ENCODE data around the gene ZMIZ1. TPM values are rescaled to one million over a fixed set of nuclear protein-coding genes. Genes with fewer than 3 reads are reported as not detected.

ZMIZ1 gene
- total and polyA plus RNA-seq, 2 donors from 2014 or later, result 14.2 to 97.6 TPM

DNA sequence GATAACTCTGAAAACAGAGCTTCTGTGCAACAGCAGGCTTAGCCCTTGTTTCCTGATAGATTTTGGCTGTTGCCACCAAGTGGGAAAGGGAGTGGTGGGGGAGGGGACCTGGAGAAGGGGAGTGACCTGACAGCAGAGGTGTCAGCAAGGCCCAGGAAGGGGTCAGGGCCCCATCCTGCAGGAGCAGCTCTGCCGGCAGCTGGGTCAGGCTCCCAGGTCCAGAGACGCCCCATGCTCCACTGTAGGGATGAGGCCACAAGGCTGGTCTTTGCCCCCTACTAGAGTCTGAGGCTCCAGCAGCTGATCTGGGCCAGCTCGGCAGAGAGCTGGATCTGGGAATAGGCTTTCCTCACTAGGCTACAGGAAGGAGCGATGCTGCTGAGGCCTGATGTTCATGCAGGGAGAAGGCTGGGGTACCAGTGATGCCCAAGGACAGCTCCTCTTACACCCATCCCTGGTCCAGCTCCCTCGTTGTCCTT is 44.0 kb upstream of the ZMIZ1 start:
- H3K27ac ChIP-seq (ENCODE audit: low read depth in 2 of 2, low read length in 2 of 2), result no peak overlapping the region
- H3K9me3 ChIP-seq (ENCODE audit: control insufficient read depth in 2 of 3, insufficient read depth in 1 of 3, low read length in 3 of 3), result no peaks in the 10 kb centered on the region
- H3K27me3 ChIP-seq (ENCODE audit: control insufficient read depth, insufficient read depth, low read length), result no peaks in the 10 kb centered on the region
- H3K4me1 ChIP-seq (ENCODE audit: control insufficient read depth in 2 of 3, insufficient read depth in 2 of 3, low read depth in 1 of 3, low read length in 3 of 3), result peaks cover 0 to 3% (median 0%) of the 10 kb centered on the region in 3 donors
- TF ChIP-seq, protein P1, sequence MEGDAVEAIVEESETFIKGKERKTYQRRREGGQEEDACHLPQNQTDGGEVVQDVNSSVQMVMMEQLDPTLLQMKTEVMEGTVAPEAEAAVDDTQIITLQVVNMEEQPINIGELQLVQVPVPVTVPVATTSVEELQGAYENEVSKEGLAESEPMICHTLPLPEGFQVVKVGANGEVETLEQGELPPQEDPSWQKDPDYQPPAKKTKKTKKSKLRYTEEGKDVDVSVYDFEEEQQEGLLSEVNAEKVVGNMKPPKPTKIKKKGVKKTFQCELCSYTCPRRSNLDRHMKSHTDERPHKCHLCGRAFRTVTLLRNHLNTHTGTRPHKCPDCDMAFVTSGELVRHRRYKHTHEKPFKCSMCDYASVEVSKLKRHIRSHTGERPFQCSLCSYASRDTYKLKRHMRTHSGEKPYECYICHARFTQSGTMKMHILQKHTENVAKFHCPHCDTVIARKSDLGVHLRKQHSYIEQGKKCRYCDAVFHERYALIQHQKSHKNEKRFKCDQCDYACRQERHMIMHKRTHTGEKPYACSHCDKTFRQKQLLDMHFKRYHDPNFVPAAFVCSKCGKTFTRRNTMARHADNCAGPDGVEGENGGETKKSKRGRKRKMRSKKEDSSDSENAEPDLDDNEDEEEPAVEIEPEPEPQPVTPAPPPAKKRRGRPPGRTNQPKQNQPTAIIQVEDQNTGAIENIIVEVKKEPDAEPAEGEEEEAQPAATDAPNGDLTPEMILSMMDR (IDR thresholded peaks at IDR 0.05; ENCODE audit: borderline replicate concordance, extremely low read depth, insufficient read depth), result no peak
- no peak overlapping the region for H3K4me3 ChIP-seq (ENCODE audit: low read length in 3 of 3)
- intact Hi-C loops (cut with DNase I), result no loop called here
- no peak overlapping the region for H3K9ac ChIP-seq (ENCODE audit: low read length in 3 of 3)
- peak in 2 of 5 donors; percentile 51 to 52 for DNase-seq
- H3K36me3 ChIP-seq (ENCODE audit: control insufficient read depth in 2 of 3, insufficient read depth in 3 of 3, low read length in 3 of 3), result no peaks in the 10 kb centered on the region
- no peak for FAIRE-seq

GRCh38 chr10:79025199-79025832 is 43.5 kb upstream of the ZMIZ1 start:
- Histone ChIP-seq H3K27me3 (ENCODE audit: control insufficient read depth, insufficient read depth, low read length) (no peaks in the 10 kb centered on the region), H3K4me1 (ENCODE audit: control insufficient read depth in 2 of 3, insufficient read depth in 2 of 3, low read depth in 1 of 3, low read length in 3 of 3) (peaks cover 0 to 3% (median 0%) of the 10 kb centered on the region in 3 donors), H3K36me3 (ENCODE audit: control insufficient read depth in 2 of 3, insufficient read depth in 3 of 3, low read length in 3 of 3) (no peaks in the 10 kb centered on the region), H3K9me3 (ENCODE audit: control insufficient read depth in 2 of 3, insufficient read depth in 1 of 3, low read length in 3 of 3) (no peaks in the 10 kb centered on the region), H3K9ac (ENCODE audit: low read length in 3 of 3) (no peak overlapping the region), H3K27ac (ENCODE audit: low read depth in 2 of 2, low read length in 2 of 2) (no peak overlapping the region), H3K4me3 (ENCODE audit: low read length in 3 of 3) (no peak overlapping the region)
- FAIRE-seq (no peak), DNase-seq (peak in 3 of 5 donors; percentile 43 to 83 (median 51))
- TF ChIP-seq, protein P1 (IDR thresholded peaks at IDR 0.05; ENCODE audit: borderline replicate concordance, extremely low read depth, insufficient read depth), result no peak
- intact Hi-C loops (cut with DNase I), result no loop called here

GRCh38 chr10:79026341-79026761 is 42.4 kb upstream of the ZMIZ1 start:
- intact Hi-C loops (cut with DNase I), result no loop called here
- Histone ChIP-seq H3K9me3 (ENCODE audit: control insufficient read depth in 2 of 3, insufficient read depth in 1 of 3, low read length in 3 of 3) (no peaks in the 10 kb centered on the region), H3K27ac (ENCODE audit: low read depth in 2 of 2, low read length in 2 of 2) (no peak overlapping the region), H3K4me1 (ENCODE audit: control insufficient read depth in 2 of 3, insufficient read depth in 2 of 3, low read depth in 1 of 3, low read length in 3 of 3) (peaks cover 0 to 3% (median 0%) of the 10 kb centered on the region in 3 donors), H3K36me3 (ENCODE audit: control insufficient read depth in 2 of 3, insufficient read depth in 3 of 3, low read length in 3 of 3) (no peaks in the 10 kb centered on the region), H3K9ac (ENCODE audit: low read length in 3 of 3) (no peak overlapping the region), H3K4me3 (ENCODE audit: low read length in 3 of 3) (no peak overlapping the region), H3K27me3 (ENCODE audit: control insufficient read depth, insufficient read depth, low read length) (no peaks in the 10 kb centered on the region)
- DNase-seq (peak in 2 of 5 donors; percentile 44 to 59), FAIRE-seq (no peak)
- TF ChIP-seq, protein P1 (IDR thresholded peaks at IDR 0.05; ENCODE audit: borderline replicate concordance, extremely low read depth, insufficient read depth), result no peak

All from kidney (tissue), 14 donors.